HCT116 (cell line): ENCODE data around the gene COL10A1. TPM values are rescaled to one million over a fixed set of nuclear protein-coding genes. Genes with fewer than 3 reads are reported as not detected.

Source experiments
- ATAC-seq: fragments of 200-7000 bp; cut with Tn5 transposase; 2 replicates; pipeline ENCODE4 v1.9.1; 2020; ENCODE audit warnings: mild to moderate bottlenecking, moderate library complexity
- BruUV-seq: library from RNA; stranded (reverse); fragments of 400-500 nt; replicated peaks from 2 replicates; lab custom pipeline; 2021; lab: Mats Ljungman, UMichigan
- CTCF ChIA-PET: fragments of 300-600 bp; sonication (Branson Sonifier 250); formaldehyde crosslinking; loops from one replicate; lab custom pipeline; 2021; ENCODE audit warnings: antibody characterized with exemption; lab: Charles Lee
- POLR2A ChIA-PET: fragments of 300-600, 350-600 bp; sonication (Branson Sonifier 250); formaldehyde crosslinking; loops from one replicate; lab custom pipeline; 2021; ENCODE audit warnings: antibody characterized with exemption; lab: Charles Lee
- RAD21 ChIA-PET, 2 experiments: fragments of 300-600 bp; sonication (Branson Sonifier 250); formaldehyde crosslinking; loops; one replicate each; lab custom pipeline; 2023; ENCODE audit warnings: low total read pairs in 2 of 2; ENCODE audit not compliant: uncharacterized antibody in 2 of 2, unreplicated experiment in 2 of 2, low non-redundant PET in 1 of 2; lab: Charles Lee
- DNase-seq: peaks from one replicate; pipeline ENCODE4 v3.0.0-alpha.2; 2010; ENCODE audit warnings: low read depth, low spot score
- H2AFZ ChIP-seq: fragments of 200-600 bp; shearing (Covaris generic), sonication (generic); 2 replicates; pipeline ENCODE4 v1.6.1; 2017; ENCODE audit warnings: low read depth, mixed run types, mixed read lengths, antibody characterized with exemption, low read length; ENCODE audit not compliant: poor library complexity, severe bottlenecking
- H3K27ac ChIP-seq: 2 replicates; pipeline ENCODE4 v1.5.1; 2012; ENCODE audit warnings: low read depth, low read length
- H3K27me3 ChIP-seq: fragments of 200-600 bp; sonication (generic); 2 replicates; pipeline ENCODE4 v1.6.1; 2016; ENCODE audit warnings: mixed run types, low read length, mixed read lengths; ENCODE audit not compliant: insufficient read depth
- H3K36me3 ChIP-seq, 2 experiments: fragments of 200-500 bp in 1 of 2; fragments of 200-600 bp in 1 of 2; sonication (Bioruptor generic) in 1 of 2; sonication (generic) in 1 of 2; 2 replicates each; pipeline versions ENCODE4 v1.5.1 to v1.6.1; 2014 to 2016; ENCODE audit warnings: low read length in 2 of 2, inconsistent platforms in 1 of 2, mixed read lengths in 1 of 2, mixed run types in 1 of 2; ENCODE audit not compliant: insufficient read depth in 2 of 2, control insufficient read depth in 1 of 2
- H3K4me1 ChIP-seq, 2 experiments: fragments of 200-600 bp in 1 of 2; sonication (generic) in 1 of 2; 2 replicates each; pipeline versions ENCODE4 v1.5.1 to v1.6.1; 2012 to 2017; ENCODE audit warnings: low read length in 2 of 2, inconsistent platforms in 1 of 2, mild to moderate bottlenecking in 1 of 2, mixed read lengths in 1 of 2, mixed run types in 1 of 2, moderate library complexity in 1 of 2; ENCODE audit not compliant: insufficient read depth in 2 of 2, control insufficient read depth in 1 of 2
- H3K4me2 ChIP-seq: fragments of 200-600 bp; sonication (generic); 2 replicates; pipeline ENCODE4 v1.6.1; 2017; ENCODE audit warnings: mixed run types, low read length, mixed read lengths
- H3K4me3 ChIP-seq, 2 experiments: fragments of 200-600 bp in 1 of 2; sonication (generic) in 1 of 2; replicated peaks in 1 of 2; 2 replicates each; pipeline ENCODE4 v1.5.1; 2011 to 2016; ENCODE audit warnings: low read length in 2 of 2, control low read depth in 1 of 2, low read depth in 1 of 2, mild to moderate bottlenecking in 1 of 2, mixed read lengths in 1 of 2, mixed run types in 1 of 2
- H3K79me2 ChIP-seq: fragments of 200-600 bp; sonication (generic); 2 replicates; pipeline ENCODE4 v1.6.1; 2017; ENCODE audit warnings: mild to moderate bottlenecking, mixed run types, low read length, moderate library complexity, mixed read lengths; ENCODE audit not compliant: insufficient read depth
- H3K9ac ChIP-seq: fragments of 200-600 bp; sonication (generic); 2 replicates; pipeline ENCODE4 v1.6.1; 2016; ENCODE audit warnings: low read length, mixed read lengths
- H3K9me2 ChIP-seq: fragments of 200-600 bp; sonication (generic), shearing (Covaris generic); 2 replicates; pipeline ENCODE4 v1.6.1; 2017; ENCODE audit warnings: mixed run types, mild to moderate bottlenecking, moderate library complexity; ENCODE audit not compliant: insufficient read depth
- H3K9me3 ChIP-seq, 2 experiments: fragments of 200-500 bp in 1 of 2; fragments of 200-600 bp in 1 of 2; sonication (Bioruptor generic) in 1 of 2; sonication (generic) in 1 of 2; 2 replicates each; pipeline ENCODE4 v1.6.1; 2014 to 2017; ENCODE audit warnings: low read length in 2 of 2, mixed read lengths in 2 of 2, inconsistent platforms in 1 of 2, low read depth in 1 of 2, mild to moderate bottlenecking in 1 of 2, mixed run types in 1 of 2, moderate library complexity in 1 of 2; ENCODE audit not compliant: control insufficient read depth in 1 of 2, insufficient read depth in 1 of 2
- H4K20me1 ChIP-seq: fragments of 200-600 bp; sonication (generic), shearing (Covaris generic); 2 replicates; pipeline ENCODE4 v1.6.1; 2017; ENCODE audit warnings: mixed run types, mild to moderate bottlenecking, moderate library complexity; ENCODE audit not compliant: insufficient read depth
- CBX3 ChIP-seq: IDR thresholded peaks from 2 replicates; pipeline ENCODE4 v1.6.1; 2012; ENCODE audit warnings: low read depth
- CEBPB ChIP-seq: IDR thresholded peaks from 2 replicates; pipeline ENCODE4 v1.6.1; 2012; ENCODE audit warnings: low read depth
- EGR1 ChIP-seq: IDR thresholded peaks from 2 replicates; pipeline ENCODE4 v1.6.1; 2012; ENCODE audit warnings: low read depth
- EZH2 ChIP-seq: fragments of 200-600 bp; sonication (generic); IDR thresholded peaks from 2 replicates; pipeline ENCODE4 v1.6.1; 2017; ENCODE audit warnings: antibody characterized with exemption, mixed run types
- FOSL1 ChIP-seq: IDR thresholded peaks from 2 replicates; pipeline ENCODE4 v1.6.1; 2012; ENCODE audit warnings: low read depth
- JUND ChIP-seq: IDR thresholded peaks from 2 replicates; pipeline ENCODE4 v1.6.1; 2012
- POLR2A ChIP-seq: IDR thresholded peaks from 2 replicates; pipeline ENCODE4 v1.7.0; 2011; ENCODE audit warnings: borderline replicate concordance; ENCODE audit not compliant: insufficient read depth, insufficient read length; ENCODE audit errors: extremely low read depth
- POLR2AphosphoS5 ChIP-seq: IDR thresholded peaks from 2 replicates; pipeline ENCODE4 v1.6.1; 2011; ENCODE audit warnings: mild to moderate bottlenecking, low read depth, low read length, moderate library complexity
- RAD21 ChIP-seq: IDR thresholded peaks from 2 replicates; pipeline ENCODE4 v1.6.1; 2012; ENCODE audit warnings: low read depth, mild to moderate bottlenecking
- SIN3A ChIP-seq: IDR thresholded peaks from 2 replicates; pipeline ENCODE4 v1.6.1; 2012; ENCODE audit warnings: low read depth
- SP1 ChIP-seq: IDR thresholded peaks from 2 replicates; pipeline ENCODE4 v1.6.1; 2012; ENCODE audit warnings: low read depth
- TCF7L2 ChIP-seq: IDR thresholded peaks from 2 replicates; pipeline ENCODE4 v1.7.0; 2011; ENCODE audit warnings: borderline replicate concordance, inconsistent platforms; ENCODE audit not compliant: insufficient read depth, insufficient read length; ENCODE audit errors: extremely low read depth
- ZNF274 ChIP-seq: fragments of 200-500 bp; sonication (Bioruptor generic); IDR thresholded peaks from 2 replicates; pipeline ENCODE4 v1.6.1; 2014; ENCODE audit warnings: mild to moderate bottlenecking, low read depth, low read length, inconsistent platforms
- intact Hi-C: fragments of 100-400 bp; cut with micrococcal nuclease; formaldehyde crosslinking; loops from 2 replicates; pipeline ENCODE4 v1.10.0; 2022
- total RNA-seq: library from RNA; stranded (reverse); gene quantifications from one replicate; pipeline ENCODE4 v1.2.1, GENCODE V29; 2021; ENCODE audit not compliant: unreplicated experiment
- TF ChIP-seq, protein P1 (sequence below): IDR thresholded peaks from 2 replicates; pipeline ENCODE4 v1.6.1; 2012
- TF ChIP-seq, protein P2 (sequence below): IDR thresholded peaks from 2 replicates; pipeline ENCODE4 v1.6.1; 2012; ENCODE audit warnings: low read depth
- TF ChIP-seq, protein P3 (sequence below): IDR thresholded peaks from 2 replicates; pipeline ENCODE4 v1.6.1; 2012

COL10A1 gene
- total RNA-seq, 1 experiment from 2014 or later: not detected

DNA sequence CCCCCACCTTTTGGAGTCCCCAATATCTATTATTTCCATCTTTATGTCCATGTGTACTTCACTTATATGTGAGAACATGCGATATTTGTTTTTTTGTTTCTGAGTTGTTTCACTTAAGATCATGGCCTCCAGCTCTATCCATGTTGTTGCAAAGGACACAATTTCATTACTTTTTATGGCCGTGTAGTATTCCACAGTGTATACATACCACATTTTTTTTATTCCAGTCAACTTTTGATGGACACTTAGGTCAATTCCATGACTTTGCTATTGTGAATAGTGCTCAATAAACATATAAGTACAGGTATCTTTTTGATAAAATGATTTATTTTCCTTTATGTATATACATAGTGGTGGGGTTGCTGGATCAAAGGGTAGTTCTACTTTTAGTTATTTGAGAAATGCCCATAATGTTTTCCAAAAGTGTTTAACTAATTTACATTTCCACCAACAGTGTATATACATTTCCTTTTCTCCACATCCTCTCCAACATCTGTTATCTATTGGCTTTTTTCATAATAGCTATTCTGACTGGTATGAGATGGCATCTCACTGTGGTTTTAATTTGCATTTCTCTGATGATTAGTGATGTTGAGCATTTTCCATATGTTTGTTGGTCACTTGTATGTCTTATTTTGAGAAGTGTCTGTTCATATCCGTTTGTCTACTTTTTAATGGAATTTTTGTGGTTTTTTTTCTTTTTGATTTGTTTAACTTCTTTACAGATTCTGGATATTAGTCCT is 34.0 kb upstream of the COL10A1 start:
- Histone ChIP-seq H3K4me1 (no peaks in the 10 kb centered on the region), H3K27ac (no peak overlapping the region), H3K4me3 (no peak overlapping the region), H4K20me1 (no peaks in the 10 kb centered on the region), H3K4me2 (no peak overlapping the region), H3K79me2 (no peaks in the 10 kb centered on the region; the same call in 1 of the 2 replicates), H3K9me3 (no peaks in the 10 kb centered on the region), H3K9me2 (no peaks in the 10 kb centered on the region), H3K27me3 (no peaks in the 10 kb centered on the region), H3K36me3 (no peaks in the 10 kb centered on the region), H3K9ac (no peak overlapping the region), H2AFZ (no peak overlapping the region)
- ATAC-seq (no peak), DNase-seq (no peak)
- intact Hi-C loops: no loop called here
- no TSS peak for BruUV-seq
- ChIA-PET RAD21 (no interaction called here), POLR2A (no interaction called here), CTCF (no interaction called here)
- TF ChIP-seq TCF7L2 (no peak), SP1 (no peak), RAD21 (no peak), POLR2AphosphoS5 (no peak), CEBPB (no peak), JUND (no peak), EGR1 (no peak), SIN3A (no peak), EZH2 (no peak), POLR2A (no peak), CBX3 (no peak), FOSL1 (no peak), ZNF274 (no peak)
- TF ChIP-seq, protein P1, sequence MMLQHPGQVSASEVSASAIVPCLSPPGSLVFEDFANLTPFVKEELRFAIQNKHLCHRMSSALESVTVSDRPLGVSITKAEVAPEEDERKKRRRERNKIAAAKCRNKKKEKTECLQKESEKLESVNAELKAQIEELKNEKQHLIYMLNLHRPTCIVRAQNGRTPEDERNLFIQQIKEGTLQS: no peak
- TF ChIP-seq, protein P2, sequence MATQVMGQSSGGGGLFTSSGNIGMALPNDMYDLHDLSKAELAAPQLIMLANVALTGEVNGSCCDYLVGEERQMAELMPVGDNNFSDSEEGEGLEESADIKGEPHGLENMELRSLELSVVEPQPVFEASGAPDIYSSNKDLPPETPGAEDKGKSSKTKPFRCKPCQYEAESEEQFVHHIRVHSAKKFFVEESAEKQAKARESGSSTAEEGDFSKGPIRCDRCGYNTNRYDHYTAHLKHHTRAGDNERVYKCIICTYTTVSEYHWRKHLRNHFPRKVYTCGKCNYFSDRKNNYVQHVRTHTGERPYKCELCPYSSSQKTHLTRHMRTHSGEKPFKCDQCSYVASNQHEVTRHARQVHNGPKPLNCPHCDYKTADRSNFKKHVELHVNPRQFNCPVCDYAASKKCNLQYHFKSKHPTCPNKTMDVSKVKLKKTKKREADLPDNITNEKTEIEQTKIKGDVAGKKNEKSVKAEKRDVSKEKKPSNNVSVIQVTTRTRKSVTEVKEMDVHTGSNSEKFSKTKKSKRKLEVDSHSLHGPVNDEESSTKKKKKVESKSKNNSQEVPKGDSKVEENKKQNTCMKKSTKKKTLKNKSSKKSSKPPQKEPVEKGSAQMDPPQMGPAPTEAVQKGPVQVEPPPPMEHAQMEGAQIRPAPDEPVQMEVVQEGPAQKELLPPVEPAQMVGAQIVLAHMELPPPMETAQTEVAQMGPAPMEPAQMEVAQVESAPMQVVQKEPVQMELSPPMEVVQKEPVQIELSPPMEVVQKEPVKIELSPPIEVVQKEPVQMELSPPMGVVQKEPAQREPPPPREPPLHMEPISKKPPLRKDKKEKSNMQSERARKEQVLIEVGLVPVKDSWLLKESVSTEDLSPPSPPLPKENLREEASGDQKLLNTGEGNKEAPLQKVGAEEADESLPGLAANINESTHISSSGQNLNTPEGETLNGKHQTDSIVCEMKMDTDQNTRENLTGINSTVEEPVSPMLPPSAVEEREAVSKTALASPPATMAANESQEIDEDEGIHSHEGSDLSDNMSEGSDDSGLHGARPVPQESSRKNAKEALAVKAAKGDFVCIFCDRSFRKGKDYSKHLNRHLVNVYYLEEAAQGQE: no peak
- TF ChIP-seq, protein P3, sequence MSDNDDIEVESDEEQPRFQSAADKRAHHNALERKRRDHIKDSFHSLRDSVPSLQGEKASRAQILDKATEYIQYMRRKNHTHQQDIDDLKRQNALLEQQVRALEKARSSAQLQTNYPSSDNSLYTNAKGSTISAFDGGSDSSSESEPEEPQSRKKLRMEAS: no peak
